ENCODE measurements around the gene PLEKHG7. TPM values are rescaled to one million over a fixed set of nuclear protein-coding genes. Genes with fewer than 3 reads are reported as not detected.

The PLEKHG7 gene
- total and polyA plus RNA-seq, 8 donors = 0.16 to 1.3 (median 0.40) TPM

GRCh38 chr12:92719674-92720073 lies 16.9 kb downstream of the PLEKHG7 start:
- no peak for TF ChIP-seq CTCF (IDR thresholded peaks at IDR 0.05)
- Histone ChIP-seq H3K4me3 (no peak overlapping the region), H3K9me3 (peaks cover 0 to 7% of the 10 kb centered on the region in 2 donors), H3K4me1 (peaks cover 0 to 10% of the 10 kb centered on the region in 2 donors), H3K36me3 (no peaks in the 10 kb centered on the region), H3K27me3 (no peaks in the 10 kb centered on the region), H3K27ac (no peak overlapping the region)
- no peak for DNase-seq
- intact Hi-C loops (cut with DNase I) = no loop called here
- ATAC-seq = no peak

- TF ChIP-seq CTCF (IDR thresholded peaks at IDR 0.05) = no peak
- no peaks in the 10 kb centered on the region for H3K36me3 ChIP-seq
- no peak overlapping the region for H3K4me3 ChIP-seq
- no peak for DNase-seq
- no peak overlapping the region for H3K27ac ChIP-seq
- peaks cover 0 to 10% of the 10 kb centered on the region in 2 donors for H3K4me1 ChIP-seq
- intact Hi-C loops (cut with DNase I) = no loop called here
- ATAC-seq = no peak
- no peaks in the 10 kb centered on the region for H3K27me3 ChIP-seq
- peaks cover 0 to 11% of the 10 kb centered on the region in 2 donors for H3K9me3 ChIP-seq
Measured at GRCh38 chr12:92721130-92721529, 18.3 kb downstream of the PLEKHG7 start.

- ATAC-seq (no peak), DNase-seq (no peak)
- intact Hi-C loops (cut with DNase I) = no loop called here
- no peak overlapping the region for H3K4me3 ChIP-seq
- H3K27me3 ChIP-seq = no peaks in the 10 kb centered on the region
- H3K9me3 ChIP-seq = peaks cover 0 to 11% of the 10 kb centered on the region in 2 donors
- no peak overlapping the region for H3K27ac ChIP-seq
- H3K4me1 ChIP-seq = peaks cover 0 to 10% of the 10 kb centered on the region in 2 donors
- no peaks in the 10 kb centered on the region for H3K36me3 ChIP-seq
- no peak for TF ChIP-seq CTCF (IDR thresholded peaks at IDR 0.05)
Measured at GRCh38 chr12:92721656-92722055, 18.9 kb downstream of the PLEKHG7 start.

- Histone ChIP-seq H3K4me3 (no peak overlapping the region), H3K36me3 (no peaks in the 10 kb centered on the region), H3K27me3 (no peaks in the 10 kb centered on the region), H3K27ac (no peak overlapping the region), H3K4me1 (peaks cover 0 to 2% of the 10 kb centered on the region in 2 donors), H3K9me3 (peaks cover 0 to 11% of the 10 kb centered on the region in 2 donors)
- intact Hi-C loops (cut with DNase I) = no loop called here
- DNase-seq (no peak), ATAC-seq (no peak)
- no peak for TF ChIP-seq CTCF (IDR thresholded peaks at IDR 0.05)
Measured at GRCh38 chr12:92722897-92723296, 20.1 kb downstream of the PLEKHG7 start.

- Histone ChIP-seq H3K9me3 (peaks cover 0 to 11% of the 10 kb centered on the region in 2 donors), H3K36me3 (no peaks in the 10 kb centered on the region), H3K27ac (no peak overlapping the region), H3K27me3 (no peaks in the 10 kb centered on the region), H3K4me1 (no peaks in the 10 kb centered on the region), H3K4me3 (no peak overlapping the region)
- DNase-seq = no peak
- TF ChIP-seq CTCF (IDR thresholded peaks at IDR 0.05) = no peak
- intact Hi-C loops (cut with DNase I) = no loop called here
- ATAC-seq = no peak
Measured at GRCh38 chr12:92726850-92727249, 24.1 kb downstream of the PLEKHG7 start.

Measured in left lung (tissue), 10 donors.